Effector memory CD4-positive, alpha-beta T cell (primary cell): ENCODE measurements around the gene ASCL1.

Experiments
- DNase-seq, 3 donors: peaks; one replicate each; pipeline ENCODE4 v3.0.0-alpha.2; 2020
- H3K27ac ChIP-seq: 2 replicates; pipeline ENCODE4 v1.7.0; 2013; ENCODE audit warnings: mild to moderate bottlenecking, low read length, moderate library complexity; ENCODE audit not compliant: insufficient read depth, poor library complexity, severe bottlenecking
- H3K27me3 ChIP-seq: replicated peaks from 2 replicates; pipeline ENCODE4 v1.7.0; 2013; ENCODE audit warnings: mild to moderate bottlenecking, low read length; ENCODE audit not compliant: insufficient read depth, control insufficient read depth, poor library complexity, severe bottlenecking
- H3K36me3 ChIP-seq: 2 replicates; pipeline ENCODE4 v1.7.0; 2013; ENCODE audit warnings: mild to moderate bottlenecking, low read length, moderate library complexity; ENCODE audit not compliant: control insufficient read depth, insufficient read depth
- H3K4me1 ChIP-seq: 2 replicates; pipeline ENCODE4 v1.7.0; 2013; ENCODE audit warnings: low read length, mild to moderate bottlenecking; ENCODE audit not compliant: control insufficient read depth, insufficient read depth, poor library complexity, severe bottlenecking
- H3K4me3 ChIP-seq: 2 replicates; pipeline ENCODE4 v1.7.0; 2013; ENCODE audit warnings: low read length, low read depth, mild to moderate bottlenecking; ENCODE audit not compliant: insufficient read depth, poor library complexity, severe bottlenecking
- H3K9me3 ChIP-seq: 2 replicates; pipeline ENCODE4 v1.7.0; 2013; ENCODE audit warnings: mild to moderate bottlenecking, low read length, moderate library complexity; ENCODE audit not compliant: control insufficient read depth

The ASCL1 gene

DNA sequence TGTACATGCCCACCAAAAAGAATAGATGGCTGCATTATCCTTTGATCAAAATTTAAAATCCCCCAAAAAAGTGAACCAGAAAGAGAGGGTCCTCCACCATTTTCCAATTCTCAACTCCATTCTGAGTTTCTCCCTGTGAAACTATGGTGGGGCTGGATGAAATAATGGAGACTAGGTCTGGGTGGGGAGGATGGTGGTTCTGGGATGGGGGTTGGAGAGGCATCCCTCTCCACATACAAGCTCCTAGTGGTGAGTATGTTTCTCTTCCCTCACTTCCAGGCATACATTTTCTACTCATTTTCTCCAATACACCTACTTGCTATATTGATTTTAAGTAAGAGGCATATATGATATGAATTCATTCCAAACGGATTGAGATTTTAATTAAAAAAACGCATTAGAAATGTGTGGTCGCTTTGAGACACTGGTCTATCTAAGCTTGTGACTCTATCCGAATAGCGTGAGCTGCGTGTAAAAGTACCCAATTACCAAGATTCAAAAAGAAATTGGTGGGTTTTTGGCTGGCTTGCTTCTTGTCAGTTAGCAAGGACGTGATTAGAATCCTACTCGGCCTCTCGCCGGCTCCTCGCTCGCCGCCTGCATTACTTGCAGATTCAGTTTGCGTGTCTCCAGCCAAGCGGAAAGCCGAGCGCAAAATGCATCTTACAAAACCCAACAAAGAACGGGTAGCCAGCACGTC, 3.4 kb downstream of the ASCL1 start:
- H3K36me3 ChIP-seq, result no peaks in the 10 kb centered on the region
- H3K27ac ChIP-seq, result no peak overlapping the region

DNA sequence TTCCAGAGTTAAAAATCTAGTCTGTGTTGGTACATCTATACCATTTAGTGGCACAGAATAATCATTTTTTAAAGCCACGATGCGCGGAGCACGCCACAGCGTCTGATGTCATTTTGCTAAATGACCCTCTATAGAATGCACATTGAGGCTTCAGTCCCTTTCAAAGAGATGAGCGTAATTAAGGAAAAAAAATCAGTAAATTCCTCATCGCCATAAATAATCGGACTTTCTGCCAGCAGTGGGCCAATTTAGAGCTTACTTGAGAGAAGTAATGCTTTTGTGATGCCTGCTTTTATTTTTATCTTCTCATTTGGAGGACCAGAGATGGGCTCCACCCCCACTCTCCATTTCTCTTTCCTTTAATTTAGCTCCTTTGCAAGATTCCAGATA, 4.0 kb downstream of the ASCL1 start:
- H3K36me3 ChIP-seq, result no peaks in the 10 kb centered on the region
- no peak for DNase-seq
- peaks cover 25% of the 10 kb centered on the region for H3K27me3 ChIP-seq
- H3K4me1 ChIP-seq, result no peaks in the 10 kb centered on the region
- no peak overlapping the region for H3K4me3 ChIP-seq
- H3K9me3 ChIP-seq, result no peaks in the 10 kb centered on the region
- H3K27ac ChIP-seq, result no peak overlapping the region

More for the DNA sequence above, 3.4 kb downstream of the ASCL1 start:
- H3K27me3 ChIP-seq, result peaks cover 26% of the 10 kb centered on the region
- no peaks in the 10 kb centered on the region for H3K9me3 ChIP-seq
- DNase-seq, result no peak
- no peaks in the 10 kb centered on the region for H3K4me1 ChIP-seq
- no peak overlapping the region for H3K4me3 ChIP-seq

GRCh38 chr12:102962532-102962931, 5.1 kb downstream of the ASCL1 start:
- DNase-seq, result no peak
- no peaks in the 10 kb centered on the region for H3K4me1 ChIP-seq
- H3K36me3 ChIP-seq, result no peaks in the 10 kb centered on the region
- H3K27ac ChIP-seq, result no peak overlapping the region
- H3K4me3 ChIP-seq, result no peak overlapping the region
- no peaks in the 10 kb centered on the region for H3K9me3 ChIP-seq
- H3K27me3 ChIP-seq, result peaks cover 21% of the 10 kb centered on the region

DNA sequence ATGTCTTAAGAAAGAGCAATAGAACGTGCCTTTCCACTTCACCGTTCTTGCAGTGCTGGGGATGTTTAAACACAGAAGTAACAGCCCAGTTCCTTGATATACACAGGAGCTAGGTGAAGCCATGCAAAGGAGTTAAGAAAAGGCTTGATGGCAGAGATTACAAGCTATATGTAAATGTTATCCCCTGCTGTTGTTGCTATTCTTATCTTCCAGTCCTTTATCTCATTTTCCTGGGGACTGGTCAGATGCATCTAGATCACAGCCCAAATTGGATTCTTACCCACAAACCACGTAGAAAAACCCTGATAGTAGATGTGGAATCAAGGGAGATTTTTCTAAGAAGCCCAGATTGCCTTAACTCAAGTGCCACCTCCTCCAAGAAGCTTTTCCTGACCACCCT, 5.5 kb downstream of the ASCL1 start:
- Histone ChIP-seq H3K27me3 (peaks cover 21% of the 10 kb centered on the region), H3K4me1 (no peaks in the 10 kb centered on the region), H3K9me3 (no peaks in the 10 kb centered on the region), H3K4me3 (no peak overlapping the region), H3K36me3 (no peaks in the 10 kb centered on the region), H3K27ac (no peak overlapping the region)
- no peak for DNase-seq

- Histone ChIP-seq H3K4me3 (no peak overlapping the region), H3K27ac (no peak overlapping the region), H3K27me3 (peaks cover 13% of the 10 kb centered on the region)
Observed at GRCh38 chr12:102963796-102964195, 6.3 kb downstream of the ASCL1 start.

GRCh38 chr12:102964872-102965271, 7.4 kb downstream of the ASCL1 start:
- H3K27ac ChIP-seq, result no peak overlapping the region
- no peaks in the 10 kb centered on the region for H3K9me3 ChIP-seq
- H3K27me3 ChIP-seq, result peaks cover 13% of the 10 kb centered on the region
- no peak for DNase-seq
- H3K4me1 ChIP-seq, result no peaks in the 10 kb centered on the region
- H3K4me3 ChIP-seq, result no peak overlapping the region
- H3K36me3 ChIP-seq, result no peaks in the 10 kb centered on the region

More at GRCh38 chr12:102963796-102964195, 6.3 kb downstream of the ASCL1 start:
- Histone ChIP-seq H3K36me3 (no peaks in the 10 kb centered on the region), H3K4me1 (no peaks in the 10 kb centered on the region), H3K9me3 (no peaks in the 10 kb centered on the region)
- no peak for DNase-seq

GRCh38 chr12:102965281-102966155, 8.0 kb downstream of the ASCL1 start:
- H3K36me3 ChIP-seq, result no peaks in the 10 kb centered on the region
- no peak overlapping the region for H3K27ac ChIP-seq
- H3K4me3 ChIP-seq, result no peak overlapping the region
- H3K27me3 ChIP-seq, result peaks cover 13% of the 10 kb centered on the region
- no peak for DNase-seq
- no peaks in the 10 kb centered on the region for H3K9me3 ChIP-seq
- no peaks in the 10 kb centered on the region for H3K4me1 ChIP-seq

DNA sequence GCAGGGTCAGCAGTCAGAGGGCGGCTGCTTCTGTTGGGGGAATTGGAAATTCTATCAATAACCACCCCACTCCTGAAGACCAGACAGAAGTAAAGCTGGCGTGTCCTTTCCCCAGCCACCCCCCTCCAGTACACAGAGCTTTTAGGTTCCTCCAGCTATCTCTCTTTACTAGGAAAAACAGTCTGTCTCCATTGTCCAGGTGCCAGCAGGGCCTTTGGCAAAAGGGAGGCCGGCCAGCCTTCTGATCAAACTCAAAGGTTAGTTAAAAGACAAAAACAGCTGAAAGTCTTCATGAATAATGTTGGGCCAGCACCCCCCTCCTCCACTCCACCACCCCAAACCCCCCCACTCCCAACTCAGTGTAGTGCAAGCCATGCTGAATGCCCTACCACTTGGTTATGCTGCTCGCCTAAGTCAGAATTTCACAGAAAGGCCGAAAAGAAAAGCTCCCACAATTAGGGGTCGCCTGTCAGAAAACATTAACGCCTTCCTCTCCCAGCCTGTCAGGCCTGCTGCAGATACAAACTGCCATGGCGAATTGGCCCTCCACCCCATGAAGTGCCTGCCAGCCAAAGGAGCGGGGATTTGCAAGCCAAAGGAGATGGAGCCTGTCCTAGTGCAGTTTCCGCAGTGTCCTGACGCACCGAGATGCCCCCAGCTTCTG, 8.9 kb downstream of the ASCL1 start:
- DNase-seq, result no peak
- Histone ChIP-seq H3K27me3 (peaks cover 11% of the 10 kb centered on the region), H3K36me3 (no peaks in the 10 kb centered on the region), H3K27ac (no peak overlapping the region), H3K9me3 (no peaks in the 10 kb centered on the region), H3K4me3 (no peak overlapping the region), H3K4me1 (no peaks in the 10 kb centered on the region)

DNA sequence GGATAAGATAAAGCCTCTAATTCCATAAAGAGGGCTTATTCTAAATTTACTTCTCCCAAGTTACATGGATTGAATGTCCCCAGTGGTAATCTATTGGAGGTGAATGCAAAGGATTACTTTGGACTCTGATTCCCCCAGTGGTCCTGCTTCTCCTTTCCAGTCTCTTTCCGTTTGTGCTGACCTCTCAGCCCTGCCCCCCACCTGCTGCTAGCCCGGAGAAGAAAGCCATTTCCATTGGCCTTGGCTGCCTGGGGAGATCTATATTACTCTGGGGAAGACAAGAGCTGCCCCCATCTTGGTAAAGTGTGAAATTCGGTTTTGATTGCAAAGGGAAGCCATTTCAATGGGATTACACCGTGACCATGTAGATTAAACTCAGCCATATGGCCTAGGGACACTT, 13.3 kb downstream of the ASCL1 start:
- Histone ChIP-seq H3K4me1 (no peaks in the 10 kb centered on the region), H3K4me3 (no peak overlapping the region)
- DNase-seq, result no peak

DNA sequence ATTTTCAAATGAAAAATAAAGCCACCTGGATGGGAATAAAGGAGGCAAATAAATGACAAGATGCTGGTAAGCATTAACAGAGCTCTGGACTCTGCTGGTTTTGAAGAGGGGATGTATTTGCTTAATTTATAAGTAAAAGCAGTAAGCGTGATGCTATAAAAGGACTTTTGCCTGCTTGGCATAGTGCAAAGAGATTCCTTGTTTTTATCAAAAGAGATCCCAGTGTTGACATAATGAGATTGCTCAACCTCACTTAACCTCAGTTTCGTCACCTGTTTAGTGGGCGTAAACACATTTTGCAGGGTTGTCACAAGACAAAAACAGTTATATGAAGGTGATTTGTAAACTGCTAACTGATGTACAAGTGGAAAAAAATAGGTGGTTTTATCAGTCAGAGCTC, 13.8 kb downstream of the ASCL1 start:
- Histone ChIP-seq H3K36me3 (no peaks in the 10 kb centered on the region), H3K4me1 (no peaks in the 10 kb centered on the region), H3K4me3 (no peak overlapping the region), H3K9me3 (no peaks in the 10 kb centered on the region), H3K27me3 (peaks cover 5% of the 10 kb centered on the region), H3K27ac (no peak overlapping the region)
- no peak for DNase-seq

More for the DNA sequence above, 13.3 kb downstream of the ASCL1 start:
- no peaks in the 10 kb centered on the region for H3K9me3 ChIP-seq
- H3K36me3 ChIP-seq, result no peaks in the 10 kb centered on the region
- peaks cover 5% of the 10 kb centered on the region for H3K27me3 ChIP-seq
- H3K27ac ChIP-seq, result no peak overlapping the region
